ENCODE results near the gene CRISPLD2.

DNA sequence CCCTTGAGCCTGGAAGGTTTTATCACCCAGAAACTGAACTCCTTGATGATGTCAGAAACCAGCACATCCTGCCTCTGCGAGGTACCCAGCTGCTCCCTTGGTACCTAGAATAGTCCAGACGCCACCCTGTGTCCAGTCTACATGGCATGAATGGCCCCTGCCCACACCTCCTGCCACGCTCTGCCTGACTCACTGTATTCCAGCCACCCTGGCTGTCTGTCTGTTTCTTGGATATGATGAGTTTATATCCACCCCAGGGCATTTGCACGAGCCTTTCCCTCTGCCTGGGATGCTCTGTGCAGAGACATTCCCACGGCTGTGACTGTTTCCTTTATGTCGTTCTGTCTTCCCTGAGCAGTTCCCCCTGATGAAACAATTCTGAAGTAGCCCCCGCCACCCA, 68.7 kb downstream of the CRISPLD2 start:
- TF ChIP-seq, protein P1, sequence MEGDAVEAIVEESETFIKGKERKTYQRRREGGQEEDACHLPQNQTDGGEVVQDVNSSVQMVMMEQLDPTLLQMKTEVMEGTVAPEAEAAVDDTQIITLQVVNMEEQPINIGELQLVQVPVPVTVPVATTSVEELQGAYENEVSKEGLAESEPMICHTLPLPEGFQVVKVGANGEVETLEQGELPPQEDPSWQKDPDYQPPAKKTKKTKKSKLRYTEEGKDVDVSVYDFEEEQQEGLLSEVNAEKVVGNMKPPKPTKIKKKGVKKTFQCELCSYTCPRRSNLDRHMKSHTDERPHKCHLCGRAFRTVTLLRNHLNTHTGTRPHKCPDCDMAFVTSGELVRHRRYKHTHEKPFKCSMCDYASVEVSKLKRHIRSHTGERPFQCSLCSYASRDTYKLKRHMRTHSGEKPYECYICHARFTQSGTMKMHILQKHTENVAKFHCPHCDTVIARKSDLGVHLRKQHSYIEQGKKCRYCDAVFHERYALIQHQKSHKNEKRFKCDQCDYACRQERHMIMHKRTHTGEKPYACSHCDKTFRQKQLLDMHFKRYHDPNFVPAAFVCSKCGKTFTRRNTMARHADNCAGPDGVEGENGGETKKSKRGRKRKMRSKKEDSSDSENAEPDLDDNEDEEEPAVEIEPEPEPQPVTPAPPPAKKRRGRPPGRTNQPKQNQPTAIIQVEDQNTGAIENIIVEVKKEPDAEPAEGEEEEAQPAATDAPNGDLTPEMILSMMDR (IDR thresholded peaks at IDR 0.05) = no peak
- TF ChIP-seq POLR2A (IDR thresholded peaks at IDR 0.05) = no peak
- TF ChIP-seq EP300 (IDR thresholded peaks at IDR 0.05) = no peak
- no peak for TF ChIP-seq POLR2AphosphoS5 (IDR thresholded peaks at IDR 0.05)
